Pancreas (tissue), 10 donors: ENCODE measurements around the gene CIAPIN1. TPM values are rescaled to one million over a fixed set of nuclear protein-coding genes. Genes with fewer than 3 reads are reported as not detected.
A peak's percentile ranks its signal among the peaks of the same experiment; 100 is the strongest.

ENCODE experiments used
- ATAC-seq, 4 donors: fragments of 200-7000 bp; cut with Tn5 transposase; one replicate each; pipeline versions ENCODE4 v1.8.0 to v1.9.1; 2020; ENCODE audit warnings: mild to moderate bottlenecking in 4 of 4, moderate library complexity in 4 of 4
- DNase-seq, 6 donors: peaks; one replicate each; pipeline ENCODE4 v3.0.0-alpha.2; 2020
- FAIRE-seq: peaks from 2 replicates; lab custom pipeline; 2012; peaks lifted over from hg19 to GRCh38; lab: Jason Lieb, UNC
- H3K27ac ChIP-seq, 4 donors: fragments of 200-600 bp; sonication (generic); 1 replicate in 3 of 4; 2 replicates in 1 of 4; pipeline versions ENCODE4 v1.5.0 to v1.8.0; 2020
- H3K27me3 ChIP-seq, 4 donors: fragments of 200-600 bp; one replicate each; pipeline ENCODE4 v1.8.0; 2021
- H3K36me3 ChIP-seq, 3 donors: fragments of 200-600 bp; sonication (generic) in 1 of 3; one replicate each; pipeline versions ENCODE4 v1.5.0 to v1.8.0; 2020 to 2021
- H3K4me1 ChIP-seq, 3 donors: fragments of 200-600 bp; one replicate each; pipeline ENCODE4 v1.8.0; 2021
- H3K4me3 ChIP-seq, 4 donors: fragments of 200-600 bp; sonication (generic) in 2 of 4; one replicate each; pipeline versions ENCODE4 v1.5.0 to v1.8.0; 2020 to 2021
- H3K9me3 ChIP-seq, 4 donors: fragments of 200-600 bp; one replicate each; pipeline ENCODE4 v1.8.0; 2021
- CTCF ChIP-seq, 4 donors: fragments of 200-600 bp; sonication (generic) in 3 of 4; IDR thresholded peaks; one replicate each; pipeline versions ENCODE4 v1.5.0 to v1.8.0; 2021; ENCODE audit warnings: antibody characterized with exemption in 4 of 4
- WGBS, 2 donors: extraction: QIAGEN DNeasy Blood & Tissue Kit; methylation state at CpG; one replicate each; pipeline ENCODE4 v1.1.7; 2013; 5-methylcytosine and 5-hydroxymethylcytosine counted together
- intact Hi-C, 3 donors: fragments of 100-400 bp; cut with DNase I; formaldehyde crosslinking; loops; one replicate each; pipeline versions ENCODE4 v1.11.1 to v1.14.2; 2022
- polyA plus RNA-seq, 2 donors: library from polyadenylated mRNA; stranded (reverse); fragments of 200-250 nt; gene quantifications; one replicate each; pipeline ENCODE4 v1.2.3, GENCODE V29; 2013
- total RNA-seq, 6 donors: library from RNA; stranded (reverse); fragmentation: NEBNext Ultra II Directional in 4 of 6; extraction: Animal tissue kit (Norgen Biotek cat#: 25700) in 4 of 6; gene quantifications; one replicate each; pipeline versions ENCODE4 v1.2.1 to v1.2.4, GENCODE V29; 2021 to 2023
- donor health status: healthy with polysubstance abuse.
- donor health status: DM: no; HTN: no; CAD: no; lungs with moderate emphysema.
- donor health status: DM: no; HTN: no; CAD: no.
- donor health status: control.
- donor health status: control.
- donor health status: Bipolar disorder and iron deficiency.
- donor health status: DM: yes; HTN: yes; CAD: no.
- donor health status: DM: no; HTN: no; CAD: no.
- donor health status: DM: no; HTN: no; CAD: no.
- donor health status: DM: yes; HTN: yes; CAD: no.

Gene CIAPIN1
- total and polyA plus RNA-seq, 8 donors = 11.6 to 23.8 (median 17.2) TPM

DNA sequence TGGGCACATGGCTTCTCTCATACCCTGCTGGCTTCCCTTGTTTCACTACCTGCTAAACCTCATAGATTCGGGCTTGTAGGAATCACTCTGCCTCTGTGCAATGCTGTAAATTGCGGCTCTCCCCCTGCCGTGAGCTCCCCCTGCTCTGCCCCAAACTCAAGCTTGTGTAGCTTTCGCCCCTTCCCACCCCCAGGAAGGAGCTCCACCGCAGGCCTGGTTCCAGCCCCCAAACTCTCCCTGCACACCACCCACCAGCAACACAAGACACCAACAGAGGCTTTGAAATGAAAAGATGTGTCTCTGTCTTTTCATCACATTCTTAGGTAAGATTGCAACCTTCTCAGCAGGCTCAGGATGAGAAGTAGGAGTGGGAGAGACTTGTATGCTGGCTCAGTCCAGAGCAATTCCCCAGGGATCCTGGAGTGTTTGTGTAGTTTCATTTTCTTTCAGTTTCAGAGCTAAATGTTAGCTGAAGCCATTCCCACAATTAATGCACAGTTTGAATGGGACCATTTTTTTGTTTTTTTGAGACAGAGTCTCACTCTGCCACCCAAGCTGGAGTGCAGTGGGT, 60.7 kb downstream of the CIAPIN1 start:
- 81 to 87% methylated on average over 5 of the region's 5 CpGs for WGBS, 2 donors
- Histone ChIP-seq H3K27ac (no peak overlapping the region), H3K27me3 (no peaks in the 10 kb centered on the region), H3K4me1 (no peaks in the 10 kb centered on the region), H3K9me3 (no peaks in the 10 kb centered on the region), H3K36me3 (no peaks in the 10 kb centered on the region), H3K4me3 (no peak overlapping the region)
- FAIRE-seq (no peak), DNase-seq (no peak), ATAC-seq (peak in 1 of 4 donors; percentile 15)
- TF ChIP-seq CTCF (IDR thresholded peaks at IDR 0.05) = no peak
- intact Hi-C loops = no loop called here

- Histone ChIP-seq H3K4me3 (no peak overlapping the region), H3K4me1 (no peaks in the 10 kb centered on the region), H3K27me3 (no peaks in the 10 kb centered on the region), H3K27ac (no peak overlapping the region), H3K9me3 (no peaks in the 10 kb centered on the region), H3K36me3 (no peaks in the 10 kb centered on the region)
- WGBS, 2 donors = 74 to 88% methylated on average over 5 of the region's 5 CpGs
- no peak for TF ChIP-seq CTCF (IDR thresholded peaks at IDR 0.05)
- no peak for FAIRE-seq
- ATAC-seq = no peak
- no peak for DNase-seq
- intact Hi-C loops = no loop called here
Measured at GRCh38 chr16:57385083-57385482, 62.1 kb downstream of the CIAPIN1 start.

- no peaks in the 10 kb centered on the region for H3K9me3 ChIP-seq
- 72% methylated on average over 11 of the region's 11 CpGs for WGBS, 2 donors
- ATAC-seq (peak in 2 of 4 donors; percentile 21 to 44), FAIRE-seq (no peak), DNase-seq (no peak)
- H3K4me1 ChIP-seq = no peaks in the 10 kb centered on the region
- no peak for TF ChIP-seq CTCF (IDR thresholded peaks at IDR 0.05)
- H3K27me3 ChIP-seq = no peaks in the 10 kb centered on the region
- no peak overlapping the region for H3K4me3 ChIP-seq
- no peak overlapping the region for H3K27ac ChIP-seq
- no peaks in the 10 kb centered on the region for H3K36me3 ChIP-seq
- intact Hi-C loops = no loop called here
Measured at GRCh38 chr16:57384248-57385070, 62.7 kb downstream of the CIAPIN1 start.

GRCh38 chr16:57383276-57384247, 63.6 kb downstream of the CIAPIN1 start:
- no peak overlapping the region for H3K27ac ChIP-seq

More at GRCh38 chr16:57383276-57384247, 63.6 kb downstream of the CIAPIN1 start:
- Histone ChIP-seq H3K4me3 (no peak overlapping the region), H3K27me3 (no peaks in the 10 kb centered on the region), H3K36me3 (no peaks in the 10 kb centered on the region), H3K9me3 (no peaks in the 10 kb centered on the region), H3K4me1 (no peaks in the 10 kb centered on the region)
- DNase-seq = no peak
- TF ChIP-seq CTCF (IDR thresholded peaks at IDR 0.05) = no peak
- intact Hi-C loops = no loop called here
- 85 to 93% methylated on average over 7 to 8 of the region's 8 CpGs for WGBS, 2 donors
- ATAC-seq = peak in 2 of 4 donors; percentile 22 to 49
- no peak for FAIRE-seq
